H1 (cell line): ENCODE measurements around the gene ALPL.

Source experiments
- CEBPB ChIP-seq: IDR thresholded peaks from 2 replicates; pipeline ENCODE4 v1.6.1; 2012; ENCODE audit warnings: low read depth, low read length
- EZH2 ChIP-seq: fragments of 200-600 bp; sonication (generic); IDR thresholded peaks from 2 replicates; pipeline ENCODE4 v1.7.1; 2012; ENCODE audit warnings: low read depth, mild to moderate bottlenecking, moderate library complexity, low read length, inconsistent platforms; ENCODE audit not compliant: severe bottlenecking
- POLR2A ChIP-seq, 2 experiments: IDR thresholded peaks; 1 replicate in 1 of 2; 2 replicates in 1 of 2; pipeline ENCODE4 v1.6.1; 2011; ENCODE audit warnings: low read depth in 2 of 2, low read length in 2 of 2, mild to moderate bottlenecking in 2 of 2; ENCODE audit errors: control extremely low read depth in 1 of 2
- POLR2AphosphoS5 ChIP-seq: IDR thresholded peaks from 2 replicates; pipeline ENCODE4 v1.6.1; 2011; ENCODE audit warnings: low read depth, low read length
- POU5F1 ChIP-seq: IDR thresholded peaks from 2 replicates; pipeline ENCODE4 v1.6.1; 2011; ENCODE audit warnings: low read depth, mild to moderate bottlenecking, low read length, moderate library complexity
- TF ChIP-seq, protein P1 (sequence below), 3 experiments: IDR thresholded peaks; 1 replicate in 2 of 3; 2 replicates in 1 of 3; pipeline versions ENCODE4 v1.5.1 to v1.6.1; 2011; ENCODE audit warnings: low read length in 3 of 3, mild to moderate bottlenecking in 3 of 3, inconsistent platforms in 2 of 3, low read depth in 1 of 3, moderate library complexity in 1 of 3; ENCODE audit not compliant: insufficient read depth in 1 of 3; ENCODE audit errors: control extremely low read depth in 1 of 3
- TF ChIP-seq, protein P2 (sequence below): IDR thresholded peaks from 2 replicates; pipeline ENCODE4 v1.6.1; 2012; ENCODE audit warnings: low read length, inconsistent platforms
- TF ChIP-seq, protein P3 (sequence below): IDR thresholded peaks from 2 replicates; pipeline ENCODE4 v1.6.1; 2011; ENCODE audit warnings: low read depth, mild to moderate bottlenecking, low read length; ENCODE audit not compliant: insufficient read depth

GRCh38 chr1:21537511-21537931, 28.3 kb downstream of the ALPL start:
- TF ChIP-seq, protein P1, sequence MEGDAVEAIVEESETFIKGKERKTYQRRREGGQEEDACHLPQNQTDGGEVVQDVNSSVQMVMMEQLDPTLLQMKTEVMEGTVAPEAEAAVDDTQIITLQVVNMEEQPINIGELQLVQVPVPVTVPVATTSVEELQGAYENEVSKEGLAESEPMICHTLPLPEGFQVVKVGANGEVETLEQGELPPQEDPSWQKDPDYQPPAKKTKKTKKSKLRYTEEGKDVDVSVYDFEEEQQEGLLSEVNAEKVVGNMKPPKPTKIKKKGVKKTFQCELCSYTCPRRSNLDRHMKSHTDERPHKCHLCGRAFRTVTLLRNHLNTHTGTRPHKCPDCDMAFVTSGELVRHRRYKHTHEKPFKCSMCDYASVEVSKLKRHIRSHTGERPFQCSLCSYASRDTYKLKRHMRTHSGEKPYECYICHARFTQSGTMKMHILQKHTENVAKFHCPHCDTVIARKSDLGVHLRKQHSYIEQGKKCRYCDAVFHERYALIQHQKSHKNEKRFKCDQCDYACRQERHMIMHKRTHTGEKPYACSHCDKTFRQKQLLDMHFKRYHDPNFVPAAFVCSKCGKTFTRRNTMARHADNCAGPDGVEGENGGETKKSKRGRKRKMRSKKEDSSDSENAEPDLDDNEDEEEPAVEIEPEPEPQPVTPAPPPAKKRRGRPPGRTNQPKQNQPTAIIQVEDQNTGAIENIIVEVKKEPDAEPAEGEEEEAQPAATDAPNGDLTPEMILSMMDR (IDR thresholded peaks at IDR 0.05; ENCODE audit: control extremely low read depth in 1 of 3, insufficient read depth in 1 of 3, low read depth in 1 of 3, low read length in 3 of 3), result no peak
- TF ChIP-seq, protein P2, sequence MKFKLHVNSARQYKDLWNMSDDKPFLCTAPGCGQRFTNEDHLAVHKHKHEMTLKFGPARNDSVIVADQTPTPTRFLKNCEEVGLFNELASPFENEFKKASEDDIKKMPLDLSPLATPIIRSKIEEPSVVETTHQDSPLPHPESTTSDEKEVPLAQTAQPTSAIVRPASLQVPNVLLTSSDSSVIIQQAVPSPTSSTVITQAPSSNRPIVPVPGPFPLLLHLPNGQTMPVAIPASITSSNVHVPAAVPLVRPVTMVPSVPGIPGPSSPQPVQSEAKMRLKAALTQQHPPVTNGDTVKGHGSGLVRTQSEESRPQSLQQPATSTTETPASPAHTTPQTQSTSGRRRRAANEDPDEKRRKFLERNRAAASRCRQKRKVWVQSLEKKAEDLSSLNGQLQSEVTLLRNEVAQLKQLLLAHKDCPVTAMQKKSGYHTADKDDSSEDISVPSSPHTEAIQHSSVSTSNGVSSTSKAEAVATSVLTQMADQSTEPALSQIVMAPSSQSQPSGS, result no peak
- TF ChIP-seq POU5F1, result no peak
- TF ChIP-seq CEBPB, result no peak
- no peak for TF ChIP-seq EZH2
- no peak for TF ChIP-seq POLR2A (IDR thresholded peaks at IDR 0.05; ENCODE audit: control extremely low read depth in 1 of 2, low read depth in 2 of 2, low read length in 2 of 2)
- TF ChIP-seq, protein P3, sequence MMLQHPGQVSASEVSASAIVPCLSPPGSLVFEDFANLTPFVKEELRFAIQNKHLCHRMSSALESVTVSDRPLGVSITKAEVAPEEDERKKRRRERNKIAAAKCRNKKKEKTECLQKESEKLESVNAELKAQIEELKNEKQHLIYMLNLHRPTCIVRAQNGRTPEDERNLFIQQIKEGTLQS, result no peak
- 0 out of 2 replicates have a peak, but pooled peaks have one; percentile 15 for TF ChIP-seq POLR2AphosphoS5
